A172 (cell line): ENCODE results near the gene DHH. TPM values are rescaled to one million over a fixed set of nuclear protein-coding genes. Genes with fewer than 3 reads are reported as not detected.
A peak's percentile ranks its signal among the peaks of the same experiment; 100 is the strongest.
"Not testable (repeated sequence)": the region's sequence is repeated elsewhere in the genome, so short reads cannot be mapped to it uniquely, and the experiment has no call there.

Experiments used
- DNase-seq: peaks from one replicate; pipeline ENCODE4 v3.0.0-alpha.2; 2015; ENCODE audit warnings: low spot score
- total RNA-seq: library from RNA; depleted of rRNA; stranded (reverse); fragments of >200 nt; shearing (Covaris generic); gene quantifications from 2 replicates; pipeline ENCODE4 v1.2.3, GENCODE V29; 2014; rRNA removed

DHH gene
- total RNA-seq, result not detected in 2 replicates

- DNase-seq, result no peak
These were observed at the start of gene DHH for GRCh38 chr12:49094160-49094974. DHH (minus strand) TSS chr12:49094801; CDS start chr12:49094512, 289 bp downstream.

GRCh38 chr12:49144384-49144783 is 49.8 kb upstream of the DHH start:
- DNase-seq, result no peak

GRCh38 chr12:49138999-49139398 is 44.4 kb upstream of the DHH start:
- no peak for DNase-seq

- DNase-seq, result no peak
These were observed 44.0 kb upstream of the DHH start for GRCh38 chr12:49138587-49138986.

GRCh38 chr12:49137476-49137875 is 42.9 kb upstream of the DHH start:
- DNase-seq, result no peak

GRCh38 chr12:49136997-49137396 is 42.4 kb upstream of the DHH start:
- DNase-seq, result not testable (repeated sequence)

GRCh38 chr12:49133590-49133989 is 39.0 kb upstream of the DHH start:
- no peak for DNase-seq

GRCh38 chr12:49133014-49133413 is 38.4 kb upstream of the DHH start:
- DNase-seq, result no peak

GRCh38 chr12:49131894-49132461 is 37.4 kb upstream of the DHH start:
- DNase-seq, result peak; percentile 31

- DNase-seq, result peak; percentile 75
These were observed 36.7 kb upstream of the DHH start, which contains the start of gene TUBA1B for GRCh38 chr12:49131051-49131893. TUBA1B (minus strand) TSS chr12:49131395; CDS start chr12:49131300, 95 bp downstream.

- DNase-seq, result peak; percentile 92
These were observed 35.8 kb upstream of the DHH start for GRCh38 chr12:49130151-49131050.

GRCh38 chr12:49129332-49130150 is 34.9 kb upstream of the DHH start:
- no peak for DNase-seq

GRCh38 chr12:49127971-49128370 is 33.4 kb upstream of the DHH start:
- DNase-seq, result not testable (repeated sequence)

- DNase-seq, result no peak
These were observed 32.5 kb upstream of the DHH start for GRCh38 chr12:49126852-49127763.

GRCh38 chr12:49121047-49121696 is 26.6 kb upstream of the DHH start:
- DNase-seq, result peak; percentile 72

- no peak for DNase-seq
These were observed 16.6 kb upstream of the DHH start for GRCh38 chr12:49111206-49111605.

- DNase-seq, result peak; percentile 96
These were observed 16.0 kb upstream of the DHH start, which contains the start of gene LMBR1L for GRCh38 chr12:49110464-49111155. LMBR1L (minus strand) TSS chr12:49110847; CDS start chr12:49110555, 292 bp downstream.
